Fibroblast of gingiva (primary cell): ENCODE results near the gene LIAS.
A peak's percentile ranks its signal among the peaks of the same experiment; 100 is the strongest.
"Not testable (repeated sequence)": the region's sequence is repeated elsewhere in the genome, so short reads cannot be mapped to it uniquely, and the experiment has no call there.

Experiments used
- DNase-seq: peaks from one replicate; pipeline ENCODE4 v3.0.0-alpha.2; 2011; ENCODE audit warnings: low read depth

LIAS gene

DNA sequence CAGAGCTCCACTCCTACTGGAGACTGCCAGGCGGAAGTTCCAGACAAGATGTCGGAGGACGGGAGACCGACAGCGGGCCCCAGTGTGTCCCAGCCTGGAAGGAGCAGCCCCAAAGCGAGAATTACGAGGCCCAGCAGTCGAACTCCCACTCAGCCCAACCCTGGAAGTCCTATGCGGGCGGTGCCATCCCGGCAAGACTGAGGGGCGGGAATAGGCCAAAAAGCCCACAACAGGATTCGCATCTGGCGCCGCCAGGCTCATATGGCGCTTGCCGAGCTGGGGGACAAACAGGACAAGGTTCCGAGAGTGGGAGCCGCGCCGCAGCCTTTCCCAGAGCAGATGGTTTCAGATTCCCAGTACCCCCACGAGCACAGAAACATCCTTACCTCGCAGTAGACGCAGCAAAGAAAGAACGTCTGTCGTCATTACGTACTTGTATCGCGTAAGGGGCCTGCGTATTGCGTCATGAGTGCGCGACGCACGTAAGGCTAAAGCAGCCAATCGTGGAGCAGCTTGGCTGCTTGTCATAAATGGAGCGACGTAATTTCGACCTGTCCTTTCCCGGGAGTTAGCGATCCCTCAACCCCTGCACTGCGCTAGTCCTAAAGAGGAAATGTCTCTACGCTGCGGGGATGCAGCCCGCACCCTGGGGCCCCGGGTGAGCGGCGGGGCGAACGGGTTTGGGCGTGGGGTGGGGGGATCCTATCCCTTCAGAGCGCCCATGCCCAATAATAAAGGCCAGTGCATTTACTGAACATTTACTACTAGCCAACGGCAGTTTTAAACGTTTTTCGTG is at the start of gene LIAS, which contains the start of gene RPL9:
LIAS (plus strand) TSS at position 552 of the 796 bp plus-strand sequence; CDS start at position 614, 62 bp downstream.
RPL9 (minus strand) TSS at position 418 of the 796 bp plus-strand sequence. CDS start 483 bp downstream, outside the sequence.
- peak; percentile 99 for DNase-seq

DNA sequence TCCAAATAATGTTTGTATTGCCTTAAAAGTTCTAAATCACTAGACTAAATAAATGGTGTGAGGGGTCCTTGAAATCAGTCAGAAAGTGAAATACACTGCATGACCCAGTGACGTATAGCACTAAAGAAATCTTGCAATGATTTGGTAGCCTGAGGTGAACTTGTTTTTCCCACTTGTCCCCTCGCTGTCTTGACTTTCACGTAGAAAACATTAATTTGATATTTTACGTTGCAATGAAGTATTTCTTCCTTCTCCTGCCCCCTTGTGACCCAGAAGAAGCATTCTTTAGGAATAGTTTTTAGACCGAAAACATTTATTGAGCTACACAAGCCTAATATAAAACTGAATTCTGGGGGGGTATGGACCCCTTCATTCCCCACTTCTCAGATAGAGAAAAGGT is 48.4 kb upstream of the LIAS start:
- peak; percentile 8 for DNase-seq

DNA sequence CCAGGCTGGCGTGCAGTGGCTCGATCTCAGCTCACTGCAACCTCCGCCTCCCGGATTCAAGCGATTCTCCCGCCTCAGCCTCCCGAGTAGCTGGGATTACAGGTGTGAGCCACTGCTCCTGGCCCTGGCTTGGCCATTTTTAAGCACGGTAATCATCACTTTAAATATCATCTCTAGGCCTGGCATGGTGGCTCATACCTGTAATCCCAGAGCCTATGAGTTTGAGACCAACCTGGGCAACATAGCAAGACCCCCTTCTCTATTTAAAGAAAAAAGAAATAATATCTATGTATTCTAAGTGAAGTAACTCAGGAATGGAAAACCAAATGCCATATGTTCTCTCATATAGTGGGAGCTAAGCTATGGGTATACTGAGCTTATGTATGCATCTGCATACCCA is 47.3 kb upstream of the LIAS start:
- not testable (repeated sequence) for DNase-seq

DNA sequence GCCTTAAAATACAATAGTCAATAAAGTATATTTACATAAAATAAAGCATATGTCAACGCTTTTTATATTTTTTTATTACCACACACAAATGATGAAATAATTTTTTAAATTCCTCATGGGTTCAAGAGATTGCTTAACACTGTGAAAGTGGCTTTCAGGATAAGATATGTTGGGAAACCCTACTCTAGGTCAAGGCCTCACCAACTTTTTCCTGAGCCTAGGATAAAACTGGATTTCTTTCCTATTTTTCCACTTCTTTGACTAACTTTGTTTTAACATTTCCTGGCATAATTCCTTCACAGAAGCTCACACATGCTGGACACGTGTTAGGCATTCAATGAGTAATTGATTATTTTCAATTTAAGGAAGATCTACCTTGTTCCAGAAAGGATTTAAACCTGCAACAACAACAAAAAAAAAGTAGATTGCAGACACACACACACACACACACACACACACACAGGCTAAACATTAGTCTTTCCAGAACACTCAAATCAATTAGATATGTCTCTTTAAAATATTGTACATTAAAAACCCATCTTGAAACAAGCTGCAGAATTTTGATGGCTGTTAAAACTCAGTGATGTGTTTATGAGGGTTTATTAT is 43.1 kb upstream of the LIAS start:
- DNase-seq = peak; percentile 29

DNA sequence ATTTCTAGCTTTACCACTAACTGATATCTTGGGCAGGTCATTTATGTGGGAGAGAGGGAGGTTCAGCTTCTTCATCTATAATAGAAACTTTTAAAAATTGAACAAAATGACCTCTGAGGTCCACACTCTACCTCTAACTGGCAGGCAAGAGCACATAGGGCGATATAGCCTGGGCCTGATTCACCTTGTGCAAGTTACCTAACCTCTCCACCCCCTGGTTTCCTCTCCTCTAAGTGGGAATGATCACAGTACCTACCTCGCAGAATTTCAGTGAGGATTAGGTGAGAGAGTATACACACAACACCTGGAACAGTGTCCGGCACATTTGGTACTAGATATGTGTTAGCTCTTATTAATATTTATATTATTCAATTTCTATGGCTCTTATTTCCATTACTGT is 36.6 kb upstream of the LIAS start:
- no peak for DNase-seq

DNA sequence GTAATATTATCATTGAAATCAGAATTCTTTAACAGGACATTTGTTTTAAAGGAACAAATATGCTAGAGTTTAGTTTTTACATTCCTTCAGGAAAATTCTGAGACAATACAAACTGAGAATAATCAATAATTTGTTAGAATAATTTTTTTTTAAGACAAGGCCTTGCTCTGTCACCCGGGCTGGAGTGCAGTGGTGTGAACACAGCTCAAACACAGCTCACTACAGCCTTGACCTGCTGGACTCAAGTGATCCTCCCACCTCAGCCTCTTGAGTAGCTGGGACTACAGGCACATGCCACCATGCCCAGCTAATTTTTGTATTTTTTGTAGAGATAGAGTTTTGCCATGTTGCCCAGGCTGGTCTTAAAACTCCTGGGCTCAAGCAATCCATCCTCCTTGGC is 33.6 kb upstream of the LIAS start:
- DNase-seq = not testable (repeated sequence)

DNA sequence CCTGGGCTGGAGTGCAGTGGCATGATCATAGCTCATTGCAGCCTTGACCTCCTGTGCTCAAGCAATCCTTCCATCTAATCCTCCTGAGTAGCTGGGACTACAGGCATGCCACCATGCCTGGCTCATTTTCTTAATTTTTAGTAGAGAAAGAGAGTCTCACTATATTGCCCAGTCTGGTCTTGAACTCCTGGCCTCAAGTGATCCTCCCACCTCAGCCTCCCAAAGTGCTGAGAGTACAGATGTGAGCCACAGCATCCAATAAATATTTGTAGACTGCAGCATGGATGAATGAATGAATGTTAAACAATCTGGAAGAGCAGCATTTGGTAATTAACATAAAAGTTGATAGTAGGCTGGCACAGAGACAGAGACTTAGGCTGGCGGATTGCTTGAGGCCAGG is 32.1 kb upstream of the LIAS start:
- no peak for DNase-seq

DNA sequence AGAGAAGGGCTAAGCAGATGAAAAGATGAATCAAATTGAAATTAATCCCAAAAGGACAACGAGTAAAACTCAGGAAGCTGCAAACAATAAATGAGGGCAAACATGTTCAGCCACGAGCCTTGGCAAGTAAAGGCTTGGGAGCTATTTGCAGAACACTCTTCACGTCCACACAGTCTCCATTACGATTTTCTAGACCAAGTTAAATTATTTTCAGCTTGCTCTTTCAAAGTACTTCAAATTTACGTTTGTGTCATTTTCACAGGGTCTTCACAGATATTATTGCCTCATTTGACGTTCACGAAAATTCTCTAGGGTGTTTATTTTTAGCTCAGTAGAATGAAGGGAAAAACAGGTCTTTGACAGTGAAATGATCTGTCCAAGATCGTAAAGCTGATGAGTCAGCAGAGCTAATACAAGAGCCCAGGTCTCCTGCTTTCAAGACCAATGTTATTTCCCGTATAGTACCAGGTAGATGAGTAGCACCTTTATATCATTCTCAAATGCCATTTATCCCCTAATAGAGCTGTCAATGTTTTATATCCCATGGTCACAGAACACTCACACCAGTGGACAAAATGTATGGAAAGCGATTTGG is 31.2 kb upstream of the LIAS start:
- no peak for DNase-seq

DNA sequence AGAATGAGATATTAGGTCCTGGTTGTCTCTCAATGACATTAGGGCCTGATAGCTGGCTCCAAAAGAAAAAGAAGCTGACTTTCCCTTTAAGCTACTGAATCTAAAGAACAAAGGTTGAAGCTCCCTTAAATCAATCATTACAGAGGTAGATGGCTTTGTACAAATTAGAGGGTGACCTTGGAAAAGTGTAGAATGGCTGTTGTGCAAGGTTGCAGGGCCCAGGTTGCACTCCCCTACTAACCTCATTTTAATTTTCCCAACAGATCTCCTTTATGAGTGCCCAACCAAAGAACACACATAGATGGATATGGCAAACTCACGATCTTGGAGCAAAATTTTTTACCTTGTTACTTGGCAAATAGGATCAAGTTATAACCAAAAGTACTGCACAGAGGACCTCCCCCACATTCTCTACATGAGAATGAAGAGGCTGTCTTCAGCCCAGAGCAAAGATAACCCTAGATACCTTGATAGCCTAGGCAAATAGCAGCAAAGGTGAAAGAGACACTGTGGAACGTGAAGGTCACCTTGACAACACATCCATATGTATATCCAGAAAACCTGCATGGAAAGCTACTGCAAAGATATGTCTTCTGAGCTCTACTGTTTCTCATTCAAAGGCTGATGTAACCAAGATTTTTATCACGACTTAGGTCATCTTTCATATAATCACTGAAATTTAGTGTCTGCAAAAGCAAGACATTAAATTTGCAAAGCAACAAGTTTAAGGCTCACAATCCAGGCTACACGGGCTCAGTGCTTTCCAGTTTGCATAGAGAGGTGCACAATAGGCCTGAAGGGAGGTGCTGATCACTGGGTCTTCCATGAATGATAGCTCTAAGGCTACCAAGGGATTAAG is 29.2 kb upstream of the LIAS start:
- no peak for DNase-seq

DNA sequence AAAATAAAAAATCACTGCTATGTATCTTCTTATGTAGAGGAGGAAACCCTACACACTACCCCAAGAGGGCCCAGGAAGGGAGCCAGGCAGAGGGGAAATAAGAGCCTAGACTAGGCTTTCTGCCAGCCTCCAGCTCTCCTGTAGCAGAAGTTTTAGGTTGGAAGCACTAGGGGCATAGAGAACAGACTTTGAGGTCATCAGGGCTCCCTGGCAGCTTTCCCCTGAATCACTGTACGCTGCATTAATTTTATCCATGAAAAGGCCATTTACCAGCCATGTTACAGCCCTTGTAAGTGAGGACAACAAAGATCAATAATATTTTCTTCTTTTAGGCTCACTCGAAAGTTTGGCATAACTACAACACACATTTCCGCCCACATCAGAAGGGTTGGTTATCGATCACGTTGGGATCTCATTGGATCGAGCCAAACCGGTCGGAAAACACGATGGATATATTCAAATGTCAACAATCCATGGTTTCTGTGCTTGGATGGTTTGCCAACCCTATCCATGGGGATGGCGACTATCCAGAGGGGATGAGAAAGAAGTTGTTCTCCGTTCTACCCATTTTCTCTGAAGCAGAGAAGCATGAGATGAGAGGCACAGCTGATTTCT is 24.9 kb upstream of the LIAS start:
- DNase-seq = no peak

DNA sequence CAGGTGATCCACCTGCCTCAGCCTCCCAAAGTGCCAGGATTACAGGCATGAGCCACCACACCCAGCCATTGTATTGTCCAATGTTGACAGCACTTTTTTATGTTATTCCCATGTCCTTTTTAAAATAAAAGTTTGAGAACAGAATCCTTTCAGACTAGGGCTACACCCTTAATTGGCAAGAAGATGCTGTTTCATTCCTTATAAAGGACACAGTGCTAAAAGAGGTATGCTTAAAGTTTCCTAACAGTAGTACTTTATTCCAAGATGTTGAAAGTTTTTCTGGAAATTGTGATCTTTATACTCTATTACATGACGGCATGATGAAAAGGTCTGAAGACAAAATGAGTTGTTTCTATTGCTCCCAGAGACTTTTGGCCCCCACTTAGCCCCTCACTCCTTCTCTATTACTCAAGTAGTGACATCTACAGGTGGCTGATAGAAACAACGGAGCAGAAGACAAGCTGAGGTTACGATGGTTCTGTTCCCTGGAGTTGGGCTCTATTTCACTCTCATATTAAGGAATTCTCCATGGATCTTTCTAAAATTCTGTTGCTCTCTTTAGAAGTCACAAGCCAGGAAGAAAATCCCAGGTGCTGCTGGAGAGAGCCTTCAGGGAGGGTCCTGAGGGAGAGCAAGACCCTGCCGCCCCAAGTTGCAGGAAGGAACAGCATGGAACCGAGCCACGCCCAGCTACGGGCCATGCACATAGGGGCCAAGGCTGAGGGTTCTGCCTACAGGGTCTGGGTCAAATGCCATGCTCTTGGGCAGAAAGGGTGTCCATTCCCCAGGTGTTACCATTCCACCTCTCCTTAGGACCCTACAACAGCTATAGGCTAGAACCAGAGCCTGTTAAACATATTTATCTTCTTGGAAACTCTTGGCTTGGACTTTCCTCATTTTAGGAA is 22.9 kb upstream of the LIAS start:
- no peak for DNase-seq

DNA sequence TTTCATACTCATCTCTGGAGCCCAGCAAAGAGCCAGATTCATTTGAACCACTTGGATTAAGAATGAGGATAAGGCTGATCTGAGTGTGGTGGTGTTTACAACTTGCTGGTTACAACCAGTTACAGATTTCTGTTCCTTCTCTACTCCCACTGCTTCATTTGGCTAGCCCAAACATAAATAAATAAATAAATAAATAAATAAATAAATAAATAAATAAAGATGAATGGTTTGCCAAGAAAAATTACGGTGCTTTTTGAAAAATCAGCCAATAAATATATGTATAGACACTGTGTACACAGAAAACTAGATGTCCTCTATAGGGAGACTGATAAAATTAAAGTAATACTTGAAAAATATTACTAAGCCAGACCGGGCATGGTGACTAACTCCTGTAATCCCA is 17.3 kb upstream of the LIAS start:
- DNase-seq = no peak

DNA sequence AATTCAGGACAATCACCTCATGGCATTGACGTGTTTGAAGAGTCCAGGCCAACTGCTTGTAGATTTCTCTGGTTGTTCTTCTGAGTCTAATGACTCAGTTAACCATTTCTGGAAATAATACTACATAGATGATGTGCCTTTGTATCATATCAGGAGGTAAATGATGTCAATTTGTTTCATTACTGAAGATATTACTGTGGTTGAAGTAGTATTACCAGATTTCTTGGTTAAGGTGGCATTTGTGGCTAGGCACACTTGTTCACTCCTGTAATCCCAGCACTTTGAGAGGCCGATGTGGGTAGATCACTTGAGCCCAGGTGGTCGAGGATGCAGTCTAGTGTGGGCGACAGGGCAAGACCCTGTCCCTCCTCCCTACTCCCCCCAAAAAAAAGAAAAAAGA is 15.9 kb upstream of the LIAS start:
- DNase-seq = no peak

DNA sequence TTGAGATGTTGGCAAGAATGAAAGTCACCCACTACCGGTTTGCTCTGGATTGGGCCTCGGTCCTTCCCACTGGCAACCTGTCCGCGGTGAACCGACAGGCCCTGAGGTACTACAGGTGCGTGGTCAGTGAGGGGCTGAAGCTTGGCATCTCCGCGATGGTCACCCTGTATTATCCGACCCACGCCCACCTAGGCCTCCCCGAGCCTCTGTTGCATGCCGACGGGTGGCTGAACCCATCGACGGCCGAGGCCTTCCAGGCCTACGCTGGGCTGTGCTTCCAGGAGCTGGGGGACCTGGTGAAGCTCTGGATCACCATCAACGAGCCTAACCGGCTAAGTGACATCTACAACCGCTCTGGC is 12.4 kb upstream of the LIAS start:
- DNase-seq = no peak

DNA sequence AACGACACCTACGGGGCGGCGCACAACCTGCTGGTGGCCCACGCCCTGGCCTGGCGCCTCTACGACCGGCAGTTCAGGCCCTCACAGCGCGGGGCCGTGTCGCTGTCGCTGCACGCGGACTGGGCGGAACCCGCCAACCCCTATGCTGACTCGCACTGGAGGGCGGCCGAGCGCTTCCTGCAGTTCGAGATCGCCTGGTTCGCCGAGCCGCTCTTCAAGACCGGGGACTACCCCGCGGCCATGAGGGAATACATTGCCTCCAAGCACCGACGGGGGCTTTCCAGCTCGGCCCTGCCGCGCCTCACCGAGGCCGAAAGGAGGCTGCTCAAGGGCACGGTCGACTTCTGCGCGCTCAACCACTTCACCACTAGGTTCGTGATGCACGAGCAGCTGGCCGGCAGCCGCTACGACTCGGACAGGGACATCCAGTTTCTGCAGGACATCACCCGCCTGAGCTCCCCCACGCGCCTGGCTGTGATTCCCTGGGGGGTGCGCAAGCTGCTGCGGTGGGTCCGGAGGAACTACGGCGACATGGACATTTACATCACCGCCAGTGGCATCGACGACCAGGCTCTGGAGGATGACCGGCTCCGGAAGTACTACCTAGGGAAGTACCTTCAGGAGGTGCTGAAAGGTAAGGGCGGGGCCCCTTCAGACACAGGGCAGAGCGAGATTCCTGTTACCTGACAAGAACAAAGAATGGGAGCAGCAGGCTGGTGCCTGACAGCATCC is 11.8 kb upstream of the LIAS start:
- DNase-seq = peak; percentile 49

DNA sequence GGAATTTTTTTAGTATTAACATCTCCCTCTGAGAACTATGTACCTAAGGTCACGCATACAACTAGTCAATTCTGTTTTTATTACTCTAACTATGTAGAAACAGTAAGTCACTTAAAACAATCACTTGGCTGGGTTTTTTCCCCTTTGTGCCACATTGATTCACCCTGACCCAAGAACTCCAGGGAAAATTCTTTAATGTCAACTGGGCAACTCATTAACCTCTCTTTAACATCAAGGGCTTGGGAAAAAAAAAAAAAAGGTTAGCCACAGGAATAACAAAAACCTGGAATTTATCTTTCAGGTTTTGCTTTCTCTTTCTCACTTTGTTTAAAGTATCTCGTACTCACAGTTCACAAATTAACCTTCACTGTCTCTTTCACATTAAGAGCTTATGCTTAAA is 8.2 kb upstream of the LIAS start:
- DNase-seq = no peak

DNA sequence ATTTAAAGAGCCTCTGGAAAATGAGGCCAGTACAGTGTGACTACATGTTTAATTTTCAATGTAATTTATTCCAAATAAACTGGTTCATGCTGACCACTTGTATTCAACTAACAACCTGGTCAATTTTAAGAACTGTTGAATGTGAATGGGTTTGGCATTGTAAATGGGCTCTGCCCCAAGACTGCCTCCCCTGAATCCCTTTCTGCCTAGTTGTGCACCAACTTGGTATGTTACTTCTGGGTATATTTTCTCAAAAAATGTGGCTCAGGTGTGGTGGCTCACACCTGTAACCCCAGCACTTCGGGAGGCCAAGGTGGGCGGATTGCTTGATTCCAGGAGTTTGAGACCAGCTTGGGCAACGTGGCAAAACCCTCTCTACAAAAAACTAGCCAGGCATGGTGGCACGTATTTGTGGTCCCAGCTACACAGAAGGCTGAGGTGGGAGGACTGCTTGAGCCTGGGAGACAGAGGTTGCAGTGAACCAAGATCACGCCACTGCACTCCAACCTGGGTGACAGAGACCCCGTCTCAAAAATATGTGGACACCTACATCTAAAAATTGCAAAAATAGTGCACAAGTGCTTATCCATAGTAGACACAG is 7.3 kb upstream of the LIAS start:
- DNase-seq = no peak

DNA sequence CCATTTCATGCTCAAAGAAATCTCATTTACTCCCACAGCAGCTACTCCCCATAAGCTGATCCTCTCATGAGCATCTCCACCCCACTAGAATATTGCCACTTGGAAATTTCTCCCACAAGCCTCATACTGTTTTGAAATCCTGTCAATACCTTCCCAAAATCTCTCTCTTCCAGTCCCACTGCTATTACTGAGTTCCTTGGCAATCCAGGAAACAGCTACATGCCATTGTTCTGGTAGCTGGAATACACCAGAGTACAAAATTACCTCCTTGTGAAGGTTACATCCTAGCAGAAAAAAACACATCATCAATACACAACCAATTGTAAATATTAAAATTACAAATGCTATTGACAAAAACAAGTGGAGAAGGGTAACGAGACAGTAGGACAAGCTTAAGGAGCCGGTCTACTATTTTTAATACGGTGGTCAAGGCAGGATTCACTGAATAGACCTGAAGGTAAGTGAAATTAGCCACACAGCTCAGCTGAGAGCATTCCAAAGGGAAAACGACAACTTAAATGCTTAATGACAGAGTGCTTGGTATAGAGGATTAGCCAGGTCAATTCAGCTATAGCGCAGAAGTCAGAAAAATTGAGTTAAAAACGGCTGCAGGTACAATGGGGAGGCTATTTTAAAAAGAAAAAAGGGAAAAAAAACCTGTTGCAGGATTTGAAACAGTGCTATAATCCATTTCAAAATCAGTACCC is 6.5 kb upstream of the LIAS start:
- no peak for DNase-seq
